Keratinocyte (primary cell): ENCODE data around the gene DPEP2. TPM values are rescaled to one million over a fixed set of nuclear protein-coding genes. Genes with fewer than 3 reads are reported as not detected.
"Not testable (repeated sequence)": the region's sequence is repeated elsewhere in the genome, so short reads cannot be mapped to it uniquely, and the experiment has no call there.

Experiments used
- DNase-seq: peaks from one replicate; pipeline ENCODE4 v3.0.0-alpha.2; 2011; ENCODE audit warnings: low read depth, missing footprints, low spot score
- FAIRE-seq: peaks from 2 replicates; lab custom pipeline; 2011; peaks lifted over from hg19 to GRCh38; lab: Jason Lieb, UNC
- H2AFZ ChIP-seq: 2 replicates; pipeline ENCODE4 v1.6.0; 2012; ENCODE audit warnings: low read length, control low read depth, inconsistent platforms; ENCODE audit not compliant: control insufficient read depth
- H3K27ac ChIP-seq: 2 replicates; pipeline ENCODE4 v1.5.1; 2011; ENCODE audit warnings: low read length; ENCODE audit not compliant: control insufficient read depth, insufficient read depth
- H3K27me3 ChIP-seq: 3 replicates; pipeline ENCODE4 v1.6.0; 2011; ENCODE audit warnings: low read length; ENCODE audit not compliant: control insufficient read depth, insufficient read depth; ENCODE audit errors: extremely low read depth
- H3K36me3 ChIP-seq, 2 experiments: 2 replicates in 1 of 2; 3 replicates in 1 of 2; pipeline ENCODE4 v1.5.1; 2011; ENCODE audit warnings: low read length in 2 of 2, mild to moderate bottlenecking in 1 of 2; ENCODE audit not compliant: control insufficient read depth in 2 of 2, insufficient read depth in 2 of 2; ENCODE audit errors: extremely low read depth in 1 of 2
- H3K4me1 ChIP-seq: 3 replicates; pipeline ENCODE4 v1.5.1; 2011; ENCODE audit warnings: low read length; ENCODE audit not compliant: control insufficient read depth, insufficient read depth; ENCODE audit errors: extremely low read depth
- H3K4me2 ChIP-seq: 3 replicates; pipeline ENCODE4 v1.6.0; 2011; ENCODE audit warnings: low read depth, low read length; ENCODE audit not compliant: control insufficient read depth, insufficient read depth; ENCODE audit errors: extremely low read depth
- H3K4me3 ChIP-seq, 3 experiments: fragments of 200-600 bp in 1 of 3; sonication (generic) in 1 of 3; 2 replicates in 2 of 3; 3 replicates in 1 of 3; pipeline ENCODE4 v1.5.1; 2011 to 2016; ENCODE audit warnings: low read length in 3 of 3, mild to moderate bottlenecking in 3 of 3, control low read depth in 2 of 3, inconsistent platforms in 1 of 3, low read depth in 1 of 3, mixed read lengths in 1 of 3, mixed run types in 1 of 3, moderate library complexity in 1 of 3; ENCODE audit not compliant: control insufficient read depth in 2 of 3, insufficient read depth in 2 of 3; ENCODE audit errors: extremely low read depth in 1 of 3
- H3K79me2 ChIP-seq: 2 replicates; pipeline ENCODE4 v1.6.0; 2012; ENCODE audit warnings: low read length; ENCODE audit not compliant: control insufficient read depth, insufficient read depth
- H3K9ac ChIP-seq: 3 replicates; pipeline ENCODE4 v1.6.0; 2011; ENCODE audit warnings: low read length; ENCODE audit not compliant: control insufficient read depth, insufficient read depth; ENCODE audit errors: extremely low read depth
- H3K9me1 ChIP-seq: 3 replicates; pipeline ENCODE4 v1.6.0; 2011; ENCODE audit warnings: low read length; ENCODE audit not compliant: control insufficient read depth, insufficient read depth; ENCODE audit errors: extremely low read depth
- H3K9me3 ChIP-seq: 2 replicates; pipeline ENCODE4 v1.5.1; 2012; ENCODE audit warnings: low read depth, low read length; ENCODE audit not compliant: control insufficient read depth
- H4K20me1 ChIP-seq: 3 replicates; pipeline ENCODE4 v1.6.0; 2011; ENCODE audit warnings: low read length; ENCODE audit not compliant: control insufficient read depth, insufficient read depth; ENCODE audit errors: extremely low read depth
- CTCF ChIP-seq, 3 experiments: IDR thresholded peaks in 1 of 3; conservative IDR thresholded peaks in 1 of 3; optimal IDR thresholded peaks in 1 of 3; 2 replicates in 2 of 3; 3 replicates in 1 of 3; pipeline versions ENCODE3 to v1.5.1; 2011; ENCODE audit warnings: low read length in 3 of 3, mild to moderate bottlenecking in 3 of 3, moderate library complexity in 2 of 3, control low read depth in 1 of 3, inconsistent platforms in 1 of 3; ENCODE audit not compliant: insufficient read depth in 2 of 3; ENCODE audit errors: extremely low read depth in 1 of 3
- EZH2 ChIP-seq: IDR thresholded peaks from one replicate; pipeline ENCODE4 v1.6.1; 2012; ENCODE audit warnings: inconsistent platforms, mild to moderate bottlenecking, low read length, moderate library complexity
- dilution Hi-C: fragments of 300-500 bp; cut with MboI; formaldehyde crosslinking; loops from one replicate; pipeline ENCODE4 v1.7.0; 2020; ENCODE audit warnings: low sequenced_read_pairs; ENCODE audit not compliant: extremely low pct_ligation_motif_present
- polyA plus RNA-seq, 5 experiments: library from polyadenylated mRNA; depleted of rRNA in 3 of 5; stranded (reverse) in 3 of 5; stranded (forward) in 1 of 5; unstranded in 1 of 5; fragments of >200 nt; gene quantifications; 1 replicate in 1 of 5; 2 replicates in 3 of 5; 3 replicates in 1 of 5; pipeline versions ENCODE4 v1.2.1 to v1.2.3, GENCODE V29; 2011 to 2012; ENCODE audit warnings: missing spikeins in 2 of 5, low read depth in 1 of 5, low replicate concordance in 1 of 5

Gene DPEP2
- polyA plus RNA-seq, 1 donor (not counting 4 experiments of a cell fraction or from before 2014, with no cell fraction given), result not detected

DNA sequence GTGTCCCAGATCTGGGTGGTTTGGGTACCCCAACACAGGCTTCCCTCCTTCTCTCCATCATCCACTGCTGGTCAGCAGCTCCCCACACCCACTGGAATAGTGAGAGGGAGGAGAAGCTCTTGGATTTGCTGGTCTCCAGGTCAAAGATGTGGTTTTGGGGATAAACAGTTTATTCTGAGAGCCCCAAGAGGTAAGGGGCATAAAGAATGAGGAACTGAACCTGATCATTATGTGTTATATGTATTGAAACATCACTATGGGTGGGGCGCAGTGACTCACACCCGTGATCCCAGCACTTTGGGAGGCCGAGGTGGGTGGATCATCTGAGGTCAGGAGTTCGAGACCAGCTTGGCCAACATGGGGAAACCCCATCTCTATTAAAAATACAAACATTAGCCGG, 3.9 kb downstream of the DPEP2 start:
- DNase-seq (no peak), FAIRE-seq (no peak)
- H3K27me3 ChIP-seq, result no peaks in the 10 kb centered on the region
- H3K4me3 ChIP-seq, result no peak overlapping the region
- no peaks in the 10 kb centered on the region for H4K20me1 ChIP-seq
- TF ChIP-seq CTCF (optimal IDR thresholded peaks at IDR 0.05 in 1 of 3, IDR thresholded peaks at IDR 0.05 in 1 of 3, conservative IDR thresholded peaks at IDR 0.05 in 1 of 3; ENCODE audit: extremely low read depth in 1 of 3, insufficient read depth in 2 of 3, low read length in 3 of 3), result no peak
- TF ChIP-seq EZH2, result no peak
- H3K9me3 ChIP-seq, result no peaks in the 10 kb centered on the region
- H3K4me1 ChIP-seq, result peaks cover 7% of the 10 kb centered on the region
- H3K9ac ChIP-seq, result no peak overlapping the region
- H2AFZ ChIP-seq, result no peak overlapping the region
- H3K9me1 ChIP-seq, result no peaks in the 10 kb centered on the region
- dilution Hi-C loops, result no loop called here
- H3K36me3 ChIP-seq, result no peaks in the 10 kb centered on the region
- H3K27ac ChIP-seq, result no peak overlapping the region
- no peak overlapping the region for H3K4me2 ChIP-seq
- H3K79me2 ChIP-seq, result no peaks in the 10 kb centered on the region

DNA sequence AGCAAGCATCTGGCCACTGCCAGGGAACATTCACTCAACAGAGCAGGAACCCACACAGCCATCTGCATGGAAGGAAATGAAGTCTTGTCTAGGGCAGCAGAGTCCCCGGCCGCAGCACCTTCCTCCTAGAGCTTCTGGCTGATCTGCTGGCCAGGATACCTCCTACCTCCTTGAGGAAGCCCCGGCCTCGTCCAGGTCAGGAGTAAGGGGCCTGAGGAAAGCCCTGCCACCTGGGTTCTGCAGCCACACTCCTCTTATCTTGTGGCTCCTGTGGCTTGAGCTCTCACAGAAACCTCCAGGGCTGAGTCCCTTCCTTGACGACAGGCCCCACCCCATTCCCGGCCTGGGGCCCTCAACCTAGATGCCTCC, 5.3 kb downstream of the DPEP2 start:
- H3K36me3 ChIP-seq, FAIRE-seq, H2AFZ ChIP-seq, H3K4me2 ChIP-seq, dilution Hi-C loops, H4K20me1 ChIP-seq, H3K79me2 ChIP-seq, H3K27ac ChIP-seq, H3K9me3 ChIP-seq, H3K4me3 ChIP-seq, H3K4me1 ChIP-seq, H3K9me1 ChIP-seq, DNase-seq, H3K9ac ChIP-seq, H3K27me3 ChIP-seq: not testable (repeated sequence)
